ENCODE results near the gene EMILIN2. TPM values are rescaled to one million over a fixed set of nuclear protein-coding genes. Genes with fewer than 3 reads are reported as not detected.
"Not testable (repeated sequence)": the region's sequence is repeated elsewhere in the genome, so short reads cannot be mapped to it uniquely, and the experiment has no call there.

The EMILIN2 gene
- total and polyA plus RNA-seq, 2 donors from 2014 or later, result 4.3 to 24.0 TPM

GRCh38 chr18:2914881-2915240, 68.1 kb downstream of the EMILIN2 start:
- H3K9me3 ChIP-seq (ENCODE audit: control insufficient read depth in 2 of 3, insufficient read depth in 1 of 3, low read length in 3 of 3), result no peaks in the 10 kb centered on the region
- H3K9ac ChIP-seq (ENCODE audit: low read length in 3 of 3), result no peak overlapping the region
- no peak overlapping the region for H3K4me3 ChIP-seq (ENCODE audit: low read length in 3 of 3)
- H3K4me1 ChIP-seq (ENCODE audit: control insufficient read depth in 2 of 3, insufficient read depth in 2 of 3, low read depth in 1 of 3, low read length in 3 of 3), result peaks cover 3 to 10% (median 5%) of the 10 kb centered on the region in 3 donors
- FAIRE-seq (no peak), DNase-seq (peak in 1 of 5 donors; percentile 68)
- no peak overlapping the region for H3K27ac ChIP-seq (ENCODE audit: low read depth in 2 of 2, low read length in 2 of 2)
- TF ChIP-seq, protein P1, sequence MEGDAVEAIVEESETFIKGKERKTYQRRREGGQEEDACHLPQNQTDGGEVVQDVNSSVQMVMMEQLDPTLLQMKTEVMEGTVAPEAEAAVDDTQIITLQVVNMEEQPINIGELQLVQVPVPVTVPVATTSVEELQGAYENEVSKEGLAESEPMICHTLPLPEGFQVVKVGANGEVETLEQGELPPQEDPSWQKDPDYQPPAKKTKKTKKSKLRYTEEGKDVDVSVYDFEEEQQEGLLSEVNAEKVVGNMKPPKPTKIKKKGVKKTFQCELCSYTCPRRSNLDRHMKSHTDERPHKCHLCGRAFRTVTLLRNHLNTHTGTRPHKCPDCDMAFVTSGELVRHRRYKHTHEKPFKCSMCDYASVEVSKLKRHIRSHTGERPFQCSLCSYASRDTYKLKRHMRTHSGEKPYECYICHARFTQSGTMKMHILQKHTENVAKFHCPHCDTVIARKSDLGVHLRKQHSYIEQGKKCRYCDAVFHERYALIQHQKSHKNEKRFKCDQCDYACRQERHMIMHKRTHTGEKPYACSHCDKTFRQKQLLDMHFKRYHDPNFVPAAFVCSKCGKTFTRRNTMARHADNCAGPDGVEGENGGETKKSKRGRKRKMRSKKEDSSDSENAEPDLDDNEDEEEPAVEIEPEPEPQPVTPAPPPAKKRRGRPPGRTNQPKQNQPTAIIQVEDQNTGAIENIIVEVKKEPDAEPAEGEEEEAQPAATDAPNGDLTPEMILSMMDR (IDR thresholded peaks at IDR 0.05; ENCODE audit: borderline replicate concordance, extremely low read depth, insufficient read depth), result no peak
- H3K36me3 ChIP-seq (ENCODE audit: control insufficient read depth in 2 of 3, insufficient read depth in 3 of 3, low read length in 3 of 3), result peaks cover 0 to 23% (median 14%) of the 10 kb centered on the region in 3 donors
- H3K27me3 ChIP-seq (ENCODE audit: control insufficient read depth, insufficient read depth, low read length), result no peaks in the 10 kb centered on the region
- intact Hi-C loops (cut with DNase I), result no loop called here

- H3K9ac ChIP-seq (ENCODE audit: low read length in 3 of 3); H3K4me3 ChIP-seq (ENCODE audit: low read length in 3 of 3); intact Hi-C loops (cut with DNase I); H3K9me3 ChIP-seq (ENCODE audit: control insufficient read depth in 2 of 3, insufficient read depth in 1 of 3, low read length in 3 of 3); H3K27ac ChIP-seq (ENCODE audit: low read depth in 2 of 2, low read length in 2 of 2); H3K4me1 ChIP-seq (ENCODE audit: control insufficient read depth in 2 of 3, insufficient read depth in 2 of 3, low read depth in 1 of 3, low read length in 3 of 3); FAIRE-seq; H3K27me3 ChIP-seq (ENCODE audit: control insufficient read depth, insufficient read depth, low read length): not testable (repeated sequence)
- peak in 1 of 5 donors; percentile 40 for DNase-seq
- peaks cover 0 to 28% (median 19%) of the 10 kb centered on the region in 3 donors for H3K36me3 ChIP-seq (ENCODE audit: control insufficient read depth in 2 of 3, insufficient read depth in 3 of 3, low read length in 3 of 3)
These were observed 68.7 kb downstream of the EMILIN2 start for GRCh38 chr18:2915486-2915885.

GRCh38 chr18:2916184-2916583, 69.4 kb downstream of the EMILIN2 start:
- no peak for FAIRE-seq
- DNase-seq, result no peak
- intact Hi-C loops (cut with DNase I), result no loop called here
- Histone ChIP-seq H3K9ac (ENCODE audit: low read length in 3 of 3) (no peak overlapping the region), H3K4me1 (ENCODE audit: control insufficient read depth in 2 of 3, insufficient read depth in 2 of 3, low read depth in 1 of 3, low read length in 3 of 3) (peaks cover 3 to 10% (median 5%) of the 10 kb centered on the region in 3 donors), H3K36me3 (ENCODE audit: control insufficient read depth in 2 of 3, insufficient read depth in 3 of 3, low read length in 3 of 3) (peaks cover 0 to 35% (median 26%) of the 10 kb centered on the region in 3 donors), H3K27me3 (ENCODE audit: control insufficient read depth, insufficient read depth, low read length) (no peaks in the 10 kb centered on the region), H3K27ac (ENCODE audit: low read depth in 2 of 2, low read length in 2 of 2) (no peak overlapping the region), H3K4me3 (ENCODE audit: low read length in 3 of 3) (no peak overlapping the region), H3K9me3 (ENCODE audit: control insufficient read depth in 2 of 3, insufficient read depth in 1 of 3, low read length in 3 of 3) (no peaks in the 10 kb centered on the region)
- TF ChIP-seq, protein P1 (IDR thresholded peaks at IDR 0.05; ENCODE audit: borderline replicate concordance, extremely low read depth, insufficient read depth), result no peak

- H3K27me3 ChIP-seq (ENCODE audit: control insufficient read depth, insufficient read depth, low read length), result no peaks in the 10 kb centered on the region
- DNase-seq (peak in 4 of 5 donors; percentile 55 to 82 (median 74)), FAIRE-seq (peak; percentile 38)
- peaks cover 0 to 44% (median 31%) of the 10 kb centered on the region in 3 donors for H3K36me3 ChIP-seq (ENCODE audit: control insufficient read depth in 2 of 3, insufficient read depth in 3 of 3, low read length in 3 of 3)
- H3K27ac ChIP-seq (ENCODE audit: low read depth in 2 of 2, low read length in 2 of 2), result peak overlapping the region in 1 of 2 donors; percentile 7
- H3K9me3 ChIP-seq (ENCODE audit: control insufficient read depth in 2 of 3, insufficient read depth in 1 of 3, low read length in 3 of 3), result no peaks in the 10 kb centered on the region
- peaks cover 3 to 10% (median 5%) of the 10 kb centered on the region in 3 donors for H3K4me1 ChIP-seq (ENCODE audit: control insufficient read depth in 2 of 3, insufficient read depth in 2 of 3, low read depth in 1 of 3, low read length in 3 of 3)
- intact Hi-C loops (cut with DNase I), result no loop called here
- no peak overlapping the region for H3K9ac ChIP-seq (ENCODE audit: low read length in 3 of 3)
- H3K4me3 ChIP-seq (ENCODE audit: low read length in 3 of 3), result no peak overlapping the region
- TF ChIP-seq, protein P1 (IDR thresholded peaks at IDR 0.05; ENCODE audit: borderline replicate concordance, extremely low read depth, insufficient read depth), result no peak
These were observed 70.6 kb downstream of the EMILIN2 start for GRCh38 chr18:2917259-2918047.
